Prostate gland (tissue), 2 donors: ENCODE data around the gene DPEP2.

Experiments
- CTCF ChIP-seq, 4 experiments: fragments of 200-600 bp in 2 of 4; fragments of 450-650 bp in 2 of 4; sonication (generic) in 2 of 4; IDR thresholded peaks; 1 replicate in 3 of 4; 2 replicates in 1 of 4; pipeline ENCODE4 v1.5.1; 2016 to 2019; ENCODE audit warnings: antibody characterized with exemption in 4 of 4, mild to moderate bottlenecking in 2 of 4, moderate library complexity in 2 of 4
- POLR2A ChIP-seq: fragments of 450-650 bp; IDR thresholded peaks from one replicate; pipeline ENCODE4 v1.6.1; 2016; ENCODE audit warnings: antibody characterized with exemption, mild to moderate bottlenecking
- POLR2AphosphoS5 ChIP-seq: sonication (generic); formaldehyde crosslinking; IDR thresholded peaks from one replicate; pipeline ENCODE4 v1.6.1; 2017; ENCODE audit warnings: antibody characterized with exemption

- TF ChIP-seq POLR2A (no peak), CTCF (IDR thresholded peaks at IDR 0.05) (no peak), POLR2AphosphoS5 (no peak)
These were observed 58.7 kb downstream of the DPEP2 start for GRCh38 chr16:67940446-67941089.
